GM19452 (cell line): ENCODE measurements around the gene CLASP1.

ENCODE experiments used
- ATAC-seq: cut with Tn5 transposase; IDR thresholded peaks from one replicate; pipeline ENCODE4 v1.9.1; 2021; ENCODE audit not compliant: unreplicated experiment

Gene CLASP1

GRCh38 chr2:121429927-121430520 lies 219.2 kb downstream of the CLASP1 start:
- no peak for ATAC-seq

- ATAC-seq, result no peak
Observed at GRCh38 chr2:121429119-121429903, 220.0 kb downstream of the CLASP1 start.

DNA sequence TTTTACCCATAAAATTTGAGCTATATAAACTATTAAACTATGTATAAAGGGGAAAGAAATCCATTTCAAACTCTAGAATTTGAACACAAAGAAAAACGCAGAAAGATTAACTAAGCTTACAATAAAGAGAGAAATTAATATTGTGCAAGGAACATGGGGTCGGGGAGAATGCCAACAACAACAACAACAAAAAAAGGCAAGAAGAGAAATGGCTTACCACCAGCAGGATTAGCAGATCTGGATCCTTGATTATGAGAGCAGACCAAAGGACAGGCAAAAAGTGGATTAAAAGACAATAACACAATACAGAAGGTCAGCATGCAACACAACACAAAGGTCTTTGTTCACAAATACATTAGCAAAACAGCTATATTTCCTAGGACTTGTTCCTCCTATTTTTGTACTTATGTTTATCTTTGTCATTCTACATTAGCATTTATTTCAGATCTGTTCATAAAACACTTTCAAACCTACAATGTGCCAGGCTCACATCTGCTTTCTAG lies 222.0 kb downstream of the CLASP1 start:
- no peak for ATAC-seq

DNA sequence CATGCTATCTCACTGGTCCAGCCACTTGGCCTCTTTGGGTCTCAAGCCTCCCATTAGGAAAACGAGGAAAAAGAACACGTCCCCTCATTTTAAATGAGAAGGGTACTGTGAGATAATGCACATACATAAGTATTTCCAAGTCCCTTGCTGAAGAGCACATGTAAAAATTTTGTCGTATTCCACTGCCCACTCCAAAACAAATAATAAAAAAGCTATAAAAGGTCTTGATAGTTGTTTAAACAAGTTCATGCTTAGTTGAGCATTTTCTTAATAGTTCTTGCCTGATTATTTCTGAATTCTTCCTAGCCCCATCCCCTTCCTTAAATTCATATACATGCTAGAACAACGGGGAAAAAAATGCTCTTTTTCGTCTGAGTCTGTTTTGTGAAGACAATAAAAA lies 228.8 kb downstream of the CLASP1 start:
- no peak for ATAC-seq

DNA sequence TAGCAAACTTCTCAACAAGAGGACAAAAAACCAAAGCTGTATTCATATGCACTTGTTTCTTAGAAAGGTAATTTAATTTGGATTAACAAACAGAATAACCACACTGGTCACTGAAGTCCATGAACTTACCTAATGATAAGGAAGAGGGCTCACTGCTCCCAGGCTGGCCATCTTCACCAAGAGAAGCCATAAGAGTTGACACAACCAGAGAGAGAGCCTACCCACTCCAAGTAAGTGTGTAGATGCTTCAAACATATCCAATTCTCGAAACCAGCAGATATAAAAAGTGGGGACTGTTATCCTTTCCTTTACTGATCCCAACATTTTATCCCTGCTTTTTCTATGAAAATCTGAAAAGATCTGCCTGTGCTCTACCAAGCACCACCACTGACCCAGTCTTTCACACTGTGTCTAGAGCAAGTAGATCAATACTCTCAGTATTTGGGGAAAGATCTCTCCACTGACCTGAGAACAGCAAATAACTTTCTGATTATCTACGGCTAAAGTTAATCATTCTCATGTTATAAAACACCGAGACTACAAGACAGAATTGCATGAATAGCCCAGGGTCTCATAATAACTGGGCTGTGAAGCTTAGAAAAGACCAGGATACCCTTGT lies 230.1 kb downstream of the CLASP1 start:
- no peak for ATAC-seq

DNA sequence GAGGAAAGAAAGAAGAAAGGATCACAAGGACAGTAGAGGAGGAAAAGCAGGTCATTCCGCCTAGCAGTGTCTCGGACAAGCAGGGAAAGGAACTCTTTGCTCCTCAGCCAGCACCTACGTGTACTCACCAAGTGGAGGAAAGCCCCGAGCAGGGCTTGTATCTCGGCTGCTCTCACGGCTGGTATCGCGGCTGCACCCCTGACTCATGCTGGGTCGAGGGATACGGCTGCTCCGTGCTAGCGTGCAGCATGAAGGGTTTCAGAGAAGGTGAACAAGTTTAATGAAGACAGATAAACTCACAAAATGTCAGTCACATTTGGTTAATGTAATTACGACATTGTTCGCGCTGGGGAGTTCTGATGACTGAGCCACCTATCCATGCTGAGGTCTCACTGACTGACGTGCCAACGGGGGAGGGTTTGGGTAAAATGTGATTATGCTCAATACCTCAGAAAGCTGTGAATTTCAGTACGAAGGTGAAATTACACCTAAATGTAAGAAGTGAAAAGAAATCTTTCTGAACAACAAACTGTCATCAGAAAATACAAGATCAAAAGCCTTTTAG lies 230.7 kb downstream of the CLASP1 start:
- no peak for ATAC-seq

DNA sequence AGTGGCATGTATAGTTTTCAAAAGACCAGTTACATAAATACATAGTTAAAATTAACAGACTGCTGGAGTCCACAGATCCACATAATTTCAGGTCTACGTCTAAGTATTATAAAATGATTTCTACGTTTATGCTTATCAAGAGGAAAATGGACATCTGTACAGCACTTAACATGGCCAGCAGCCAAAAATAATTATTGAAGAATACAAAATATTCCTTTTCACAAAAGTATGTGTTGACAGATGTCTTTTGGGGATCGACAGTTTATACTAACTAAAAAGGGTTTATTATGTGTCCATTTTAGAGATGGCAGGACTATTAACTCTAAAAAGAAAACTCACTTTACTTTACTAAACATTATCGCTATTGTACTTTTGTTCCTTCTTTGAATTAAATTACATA lies 231.4 kb downstream of the CLASP1 start:
- no peak for ATAC-seq

DNA sequence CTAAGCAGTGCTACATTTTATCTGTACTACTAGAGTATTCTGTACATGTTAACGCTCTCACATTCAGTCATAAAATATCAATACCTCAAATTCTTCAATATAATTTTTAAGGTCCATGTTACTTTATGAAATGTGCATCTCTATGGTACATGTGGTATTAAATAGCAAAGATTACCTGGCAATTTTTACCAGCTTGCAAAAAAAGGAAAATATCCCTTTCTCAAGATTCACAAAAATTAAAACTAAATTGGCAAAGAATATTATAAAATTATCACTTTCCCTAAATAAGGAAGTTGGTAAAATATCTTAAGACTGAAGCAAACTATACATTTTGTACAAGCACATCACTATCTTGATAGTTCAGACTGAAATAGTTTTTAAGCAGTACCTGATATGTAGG lies 233.5 kb downstream of the CLASP1 start:
- no peak for ATAC-seq

GRCh38 chr2:121412349-121412748 lies 236.9 kb downstream of the CLASP1 start:
- ATAC-seq, result no peak

DNA sequence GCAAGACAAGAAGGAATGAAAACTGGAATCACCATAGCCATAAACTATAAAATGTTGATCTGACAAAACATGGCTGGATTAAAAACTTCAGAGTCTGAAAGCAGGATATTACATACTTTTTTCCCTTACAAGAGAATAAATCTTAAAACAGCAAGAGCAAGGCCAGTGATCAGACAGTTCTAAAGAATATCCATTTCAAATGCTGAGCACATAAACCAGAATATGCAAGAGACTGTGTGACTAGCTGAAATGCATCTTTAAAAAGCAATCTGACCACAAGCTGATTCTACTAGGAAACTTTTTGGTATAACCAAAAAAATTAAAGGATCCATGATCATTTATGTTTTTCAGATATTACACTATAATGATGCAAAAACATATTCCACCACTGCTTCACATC lies 239.3 kb downstream of the CLASP1 start:
- ATAC-seq, result no peak

DNA sequence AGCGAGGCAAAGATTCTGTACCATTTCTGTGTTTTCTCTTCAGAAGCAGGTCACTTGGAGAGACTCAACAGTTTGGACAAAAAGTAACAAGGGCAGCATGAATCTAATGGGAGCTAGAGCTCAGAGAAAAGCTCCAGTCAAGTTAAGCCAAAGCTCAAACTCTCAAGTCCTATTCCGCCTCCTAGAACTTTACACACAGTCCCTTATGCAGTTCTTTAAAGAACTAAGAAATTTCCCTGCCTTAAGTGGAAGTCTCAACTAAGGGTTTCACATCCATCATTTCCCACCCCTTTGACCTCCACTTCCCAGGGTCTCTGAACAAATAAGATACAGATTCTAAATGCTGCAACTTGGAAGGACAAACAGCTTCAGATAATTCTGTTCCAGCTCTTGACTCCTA lies 239.9 kb downstream of the CLASP1 start:
- ATAC-seq, result no peak

GRCh38 chr2:121408641-121409040 lies 240.6 kb downstream of the CLASP1 start:
- no peak for ATAC-seq

- ATAC-seq, result no peak
Observed at GRCh38 chr2:121405233-121405632, 244.0 kb downstream of the CLASP1 start.

DNA sequence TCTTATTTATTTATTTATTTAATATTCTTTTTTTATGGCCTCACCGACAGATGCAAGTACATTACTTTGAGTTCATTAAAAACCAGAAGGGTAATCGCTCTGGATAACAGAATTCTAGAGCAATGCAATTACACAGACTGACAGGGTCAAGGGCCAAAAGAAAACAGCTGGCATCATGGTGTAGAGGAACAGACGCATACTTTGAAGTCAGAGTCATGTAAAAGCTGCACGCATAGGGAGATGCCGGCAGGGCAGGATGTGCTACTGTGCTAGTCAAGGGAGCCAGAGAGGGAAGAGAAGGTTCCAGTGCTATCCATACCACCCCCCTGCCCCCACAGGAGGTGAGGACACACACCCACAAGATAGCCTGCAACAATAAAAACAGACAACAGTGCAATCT lies 249.1 kb downstream of the CLASP1 start:
- no peak for ATAC-seq

- ATAC-seq, result no peak
Observed at GRCh38 chr2:121398853-121399252, 250.4 kb downstream of the CLASP1 start.

DNA sequence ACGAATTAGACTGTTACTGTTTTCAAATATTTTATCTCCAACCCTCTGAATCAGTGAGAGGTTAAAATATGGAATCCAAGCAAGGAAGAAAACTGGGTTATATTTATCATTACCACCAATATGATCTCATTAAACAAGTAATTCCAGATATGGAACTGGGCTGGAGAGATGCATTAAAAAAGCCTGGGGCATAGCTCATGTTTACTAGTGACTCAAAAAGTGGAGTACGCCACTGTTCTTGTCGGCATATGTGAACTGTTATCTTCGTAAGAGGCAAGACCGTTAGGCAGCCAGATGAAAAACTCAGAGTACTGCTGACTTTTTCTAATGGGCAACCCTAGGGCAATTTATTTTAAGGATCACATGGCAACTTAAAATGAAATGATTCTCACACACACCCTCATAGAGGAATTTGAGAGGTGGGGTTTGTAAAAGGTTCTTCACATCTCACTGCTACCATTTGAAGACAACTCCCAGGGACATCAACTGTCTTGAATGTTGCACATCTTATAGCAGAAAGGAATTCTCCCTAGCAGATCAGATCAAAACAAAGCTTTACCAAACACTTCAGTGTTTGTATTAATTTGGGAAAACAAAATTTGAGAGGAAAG lies 259.1 kb downstream of the CLASP1 start:
- ATAC-seq, result no peak

DNA sequence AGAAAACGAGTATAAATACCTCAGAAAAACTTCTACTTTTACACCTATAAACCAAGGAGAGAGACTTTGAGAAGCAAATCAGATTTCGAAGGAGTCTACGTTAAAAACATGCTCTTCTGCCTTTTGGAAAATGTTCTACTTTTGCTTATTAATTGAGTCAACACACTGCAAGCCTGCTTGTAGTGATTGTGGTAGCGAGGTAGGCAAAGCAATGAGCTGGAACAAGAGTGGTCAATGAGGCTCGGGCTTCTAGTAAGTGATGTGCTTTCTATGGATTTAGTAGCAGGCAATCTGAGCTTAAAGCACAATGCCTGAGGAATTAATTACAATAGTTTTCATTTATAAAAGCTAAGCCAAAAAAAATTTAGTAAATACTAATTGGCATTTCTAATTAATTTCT lies 260.9 kb downstream of the CLASP1 start:
- ATAC-seq, result no peak

GRCh38 chr2:121387591-121388325 lies 261.5 kb downstream of the CLASP1 start:
- no peak for ATAC-seq

DNA sequence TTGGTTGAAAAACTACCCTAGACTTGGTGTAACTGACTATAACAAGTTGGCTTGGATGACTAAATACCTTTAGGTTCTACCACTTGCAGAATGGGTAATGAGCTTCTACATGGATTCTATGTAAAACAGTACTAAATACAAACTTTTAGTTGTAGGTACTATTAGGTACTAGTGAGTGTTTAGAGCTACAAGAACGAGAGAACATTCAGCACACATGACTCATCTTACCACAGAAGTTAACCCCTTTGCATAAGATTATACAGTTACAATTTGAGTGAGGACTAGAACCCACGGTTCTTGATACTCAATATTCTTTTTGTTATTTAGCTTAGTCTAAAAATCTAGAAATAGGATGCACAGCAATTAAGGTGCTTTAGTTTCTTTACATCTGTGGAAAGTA lies 262.6 kb downstream of the CLASP1 start:
- ATAC-seq, result no peak

GRCh38 chr2:121386102-121386501 lies 263.2 kb downstream of the CLASP1 start:
- ATAC-seq, result no peak

- no peak for ATAC-seq
Observed at GRCh38 chr2:121382744-121383143, 266.5 kb downstream of the CLASP1 start.
